Inflammatory macrophage treated with lipopolysaccharide for 4 hours (primary cell): ENCODE results near the gene MRPL46.

Experiments used
- DNase-seq: peaks from one replicate; pipeline ENCODE4 v3.0.0-alpha.2; 2020

The MRPL46 gene

DNA sequence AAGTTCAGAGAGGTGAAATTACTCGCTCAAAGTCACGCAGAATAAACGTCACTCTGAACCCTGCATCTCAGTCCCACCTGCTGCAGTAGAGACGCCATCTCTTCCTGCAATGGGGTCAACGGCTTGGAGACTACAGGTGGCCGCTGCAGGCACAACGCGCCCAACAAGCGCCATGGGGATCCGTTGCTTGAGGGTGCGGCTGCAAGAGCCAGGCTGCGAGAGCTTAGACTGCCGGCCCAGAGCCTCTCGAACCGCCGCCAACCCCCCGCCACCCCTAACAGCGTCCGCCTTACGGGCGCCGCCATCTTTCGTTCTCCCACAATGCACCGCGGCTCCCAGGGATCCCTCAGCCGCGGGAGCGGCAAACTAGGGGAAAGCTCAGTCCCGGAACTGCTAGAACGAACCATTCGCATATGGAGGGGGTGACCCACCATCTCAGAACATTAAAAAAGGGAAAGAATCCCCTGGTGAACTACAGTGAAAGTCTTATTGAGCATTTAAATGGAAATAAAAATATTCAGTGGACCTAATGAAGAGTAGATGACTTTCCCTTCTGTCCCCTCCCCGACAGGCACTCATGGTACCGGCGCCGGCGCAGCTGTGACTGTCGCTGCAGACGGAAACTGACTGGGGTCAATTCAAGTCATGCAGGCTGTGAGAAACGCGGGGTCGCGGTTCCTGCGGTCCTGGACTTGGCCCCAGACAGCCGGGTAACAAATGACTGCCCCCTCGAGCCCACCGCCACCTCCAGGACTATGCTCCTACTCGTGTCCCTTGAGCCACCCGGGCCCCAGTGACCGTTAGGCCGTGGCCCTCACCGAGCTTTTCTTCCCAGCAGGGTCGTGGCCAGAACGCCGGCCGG, at the start of gene MRPL46, which contains the start of gene MRPS11:
MRPL46 (minus strand) TSS at position 316 of the 862 bp plus-strand sequence; CDS start at position 305, 11 bp downstream.
MRPS11 (plus strand) TSS at position 636 of the 862 bp plus-strand sequence; CDS start at position 646, 10 bp downstream.
- DNase-seq: peak; percentile 89

- no peak for DNase-seq
Observed at GRCh38 chr15:88513195-88513594, 46.0 kb upstream of the MRPL46 start.

DNA sequence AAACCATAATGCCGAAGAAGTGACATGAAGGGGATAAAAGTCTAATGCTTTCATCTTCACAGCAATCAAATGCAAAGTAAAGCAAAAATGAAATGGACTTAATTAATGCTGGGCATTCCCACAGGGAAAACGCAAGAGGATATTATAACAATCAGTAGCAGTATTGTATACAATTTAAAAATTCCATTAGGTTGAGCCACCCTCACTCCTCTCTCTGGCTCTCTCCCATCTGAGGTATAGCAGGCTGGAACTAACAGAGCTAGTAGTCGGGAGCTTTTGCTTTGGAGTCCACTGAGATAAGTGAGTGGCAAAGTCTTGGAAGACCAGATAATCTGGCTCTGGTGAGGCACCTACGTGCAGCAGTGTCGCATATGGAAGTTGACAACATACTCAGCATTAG, 45.4 kb upstream of the MRPL46 start:
- DNase-seq: no peak

DNA sequence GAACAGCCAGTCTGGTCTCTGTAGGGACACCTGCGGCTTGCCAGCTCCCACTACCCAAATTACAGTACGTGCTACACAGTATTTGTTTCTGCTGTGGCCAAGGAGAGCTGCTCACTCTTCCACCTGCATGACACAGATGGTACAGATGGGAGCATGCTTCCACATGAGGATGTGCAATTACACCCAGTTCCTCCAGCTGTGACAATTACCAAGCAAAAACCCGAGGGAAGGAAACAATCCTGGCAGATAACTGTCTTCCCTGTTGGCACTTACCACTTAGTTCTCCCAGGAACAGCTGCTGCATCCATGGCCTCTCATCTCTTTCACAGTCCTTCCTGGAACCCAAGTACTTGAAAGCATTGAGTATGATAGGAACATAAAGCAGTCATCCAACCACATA, 44.9 kb upstream of the MRPL46 start:
- DNase-seq: no peak

- DNase-seq: no peak
Observed at GRCh38 chr15:88511161-88511560, 44.0 kb upstream of the MRPL46 start.

DNA sequence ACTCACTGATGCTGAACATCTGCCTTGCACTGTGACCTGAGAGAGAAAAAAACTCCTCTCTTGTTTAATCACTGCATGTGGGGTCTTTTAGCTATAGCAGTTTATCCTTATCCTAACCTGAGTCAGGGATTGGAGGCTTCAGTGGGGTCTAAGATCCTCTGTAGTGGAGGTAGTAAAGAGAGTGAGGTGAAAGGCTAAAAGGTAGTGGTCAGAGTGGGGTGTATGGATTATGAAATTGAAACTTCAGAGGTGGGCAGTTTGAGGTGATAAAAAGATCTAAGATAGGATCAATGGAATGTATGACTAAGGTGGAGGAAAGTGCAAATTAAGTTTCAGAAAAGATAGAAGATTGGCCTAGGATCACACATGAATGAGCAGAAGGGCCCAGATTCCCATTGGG, 42.8 kb upstream of the MRPL46 start:
- DNase-seq: no peak

- no peak for DNase-seq
Observed at GRCh38 chr15:88509321-88509720, 42.1 kb upstream of the MRPL46 start.

DNA sequence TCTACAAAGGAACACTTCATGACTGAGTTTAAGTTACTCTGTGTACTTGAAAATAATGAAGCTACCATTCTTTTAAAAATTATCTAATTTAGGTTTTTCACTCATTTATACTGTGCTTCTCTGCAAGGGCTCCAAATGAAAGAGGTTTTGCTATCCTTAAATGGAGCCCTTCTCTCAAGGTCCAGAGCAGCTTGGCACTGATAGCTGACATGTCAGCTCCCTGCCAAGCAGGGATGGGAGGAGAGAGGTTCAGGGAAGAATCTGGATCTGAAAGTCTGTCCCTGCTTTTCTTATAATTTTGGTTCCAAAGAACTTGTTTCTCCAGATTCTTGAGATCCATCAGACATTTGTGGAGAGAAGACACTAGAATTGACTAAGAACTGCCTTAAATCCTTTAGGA, 39.4 kb upstream of the MRPL46 start:
- DNase-seq: no peak

DNA sequence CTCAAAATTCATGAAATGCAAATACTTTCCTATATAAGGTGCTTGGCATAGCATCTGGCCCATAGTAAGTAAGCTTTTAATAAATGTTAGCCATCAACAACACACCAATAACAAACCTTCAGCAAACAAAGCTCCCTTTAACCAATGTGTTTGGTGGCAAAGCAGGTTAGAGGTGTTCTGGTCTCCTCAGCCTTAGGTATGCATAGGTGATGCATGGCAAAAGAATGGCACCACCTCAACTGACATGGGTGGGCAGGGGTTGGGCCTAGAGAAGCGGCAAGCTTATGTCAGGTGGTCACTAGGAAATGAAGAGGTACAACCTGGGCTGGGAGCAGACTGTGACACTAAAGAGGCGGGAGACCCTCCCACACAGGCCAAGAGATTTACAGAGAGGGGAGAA, 38.5 kb upstream of the MRPL46 start:
- DNase-seq: no peak

DNA sequence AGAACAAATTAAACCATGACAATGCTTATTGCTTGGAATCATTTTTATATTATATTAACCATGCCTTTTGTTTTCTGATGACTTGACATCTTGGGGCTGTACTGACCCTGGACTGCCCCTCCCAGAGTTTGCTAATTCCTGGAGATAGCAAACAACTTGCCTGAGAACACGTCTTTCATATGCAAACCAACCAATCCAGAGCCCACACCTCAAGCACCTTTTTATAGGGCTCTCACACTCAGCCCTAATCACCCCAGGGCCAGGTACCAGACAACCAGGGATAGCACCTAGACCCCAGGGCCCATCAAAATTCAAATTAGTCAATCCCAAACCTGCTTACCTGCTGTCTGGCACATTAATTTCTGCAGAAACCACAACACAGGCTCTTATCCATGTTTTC, 37.3 kb upstream of the MRPL46 start:
- no peak for DNase-seq

DNA sequence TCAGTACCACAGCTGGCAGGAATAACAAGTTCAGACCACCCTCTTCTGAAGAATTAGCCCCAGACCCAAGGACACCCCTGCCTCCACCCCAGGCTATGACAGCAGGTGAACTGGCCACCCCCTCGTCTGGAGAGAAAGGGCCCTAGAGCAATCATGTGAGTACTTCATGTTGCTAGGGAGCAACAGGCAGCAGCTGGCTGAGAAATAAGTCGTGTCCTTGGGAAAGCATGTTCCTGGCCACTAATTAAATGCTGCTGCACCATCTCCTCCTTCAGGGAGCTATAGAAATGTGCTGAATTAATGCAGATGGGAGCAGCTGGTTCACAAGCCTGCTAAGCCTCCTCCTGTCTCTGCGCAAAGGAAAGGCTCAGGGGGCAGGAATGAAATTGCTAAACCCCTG, 31.8 kb upstream of the MRPL46 start:
- DNase-seq: no peak

- DNase-seq: no peak
Observed at GRCh38 chr15:88497109-88497765, 30.0 kb upstream of the MRPL46 start.

- no peak for DNase-seq
Observed at GRCh38 chr15:88493844-88494243, 26.7 kb upstream of the MRPL46 start.

DNA sequence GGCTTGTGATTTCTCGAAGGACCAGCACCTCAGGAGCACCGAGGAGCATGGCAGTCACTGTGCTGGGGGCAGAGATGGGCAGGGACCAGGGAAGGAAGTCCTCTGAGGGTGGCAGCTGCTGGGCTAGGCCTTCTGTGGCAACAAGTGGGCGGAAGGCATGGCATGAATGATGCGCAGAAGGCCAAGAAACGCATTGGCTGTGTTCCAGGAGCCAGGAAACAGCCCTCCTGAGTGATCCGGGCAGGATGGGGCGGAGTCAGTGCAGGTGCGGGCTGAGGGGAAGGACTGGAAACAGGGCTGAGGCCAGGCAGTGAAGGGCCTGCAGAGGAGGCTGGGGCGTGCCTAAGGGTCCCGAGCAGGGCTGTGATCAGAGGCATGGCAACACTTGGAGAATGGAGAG, 24.0 kb upstream of the MRPL46 start:
- DNase-seq: no peak

DNA sequence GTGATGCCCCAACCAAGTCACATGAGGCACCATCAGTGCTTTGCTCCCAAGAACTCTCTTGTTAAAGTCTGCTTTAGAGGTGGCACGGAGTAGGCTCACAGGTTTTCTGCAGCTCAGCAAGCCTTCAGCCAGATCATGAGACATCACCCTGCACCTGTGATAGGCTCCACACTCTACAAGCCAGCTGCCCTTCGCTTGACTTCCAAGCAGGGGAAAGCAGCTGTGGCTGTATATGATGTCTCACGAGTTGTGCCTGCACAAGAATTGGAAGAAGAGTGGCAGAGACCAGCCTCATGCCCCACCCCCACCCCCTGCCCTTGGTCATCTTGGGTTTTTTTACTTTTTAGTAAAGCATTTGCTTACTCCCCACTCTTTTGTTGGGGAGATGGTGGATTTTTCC, 22.8 kb upstream of the MRPL46 start:
- DNase-seq: no peak

- DNase-seq: no peak
Observed at GRCh38 chr15:88489321-88489720, 22.1 kb upstream of the MRPL46 start.

DNA sequence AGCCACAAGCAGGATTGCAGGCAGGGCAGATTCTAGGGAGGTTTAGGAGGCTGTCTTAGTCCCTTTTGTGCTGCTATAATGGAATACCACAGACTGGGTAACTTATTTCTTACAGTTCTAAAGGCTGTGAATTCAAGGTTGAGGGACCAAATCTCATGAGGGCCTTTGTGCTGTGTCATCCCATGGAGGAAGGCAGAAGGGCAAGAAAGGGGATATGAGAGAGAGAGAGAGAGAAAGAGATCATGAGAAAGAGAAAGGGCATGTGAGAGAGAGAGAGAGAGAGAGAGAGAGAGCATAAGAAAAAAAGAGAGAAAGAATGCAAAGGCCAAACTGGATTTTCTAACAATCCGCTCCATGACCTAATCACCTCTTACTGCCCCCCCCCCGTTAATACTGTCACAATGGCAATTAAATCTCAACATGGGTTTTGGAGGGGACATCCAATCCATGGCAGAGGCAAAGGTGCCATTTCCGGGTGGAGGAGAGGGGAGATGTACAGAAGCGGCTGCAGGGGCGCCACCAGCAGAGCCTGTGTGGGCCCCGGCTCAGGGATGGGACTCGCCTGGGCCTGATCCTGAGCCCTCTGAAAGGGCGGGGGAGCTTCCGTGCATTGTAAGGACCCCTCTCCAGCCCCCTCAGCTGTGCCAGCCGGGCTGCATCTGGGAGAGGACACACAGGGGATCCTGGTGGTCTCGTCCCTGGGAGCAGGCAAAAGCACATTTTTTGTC, 20.8 kb upstream of the MRPL46 start:
- no peak for DNase-seq

GRCh38 chr15:88487178-88487795, 20.1 kb upstream of the MRPL46 start:
- DNase-seq: no peak

- no peak for DNase-seq
Observed at GRCh38 chr15:88484682-88485331, 17.6 kb upstream of the MRPL46 start.

DNA sequence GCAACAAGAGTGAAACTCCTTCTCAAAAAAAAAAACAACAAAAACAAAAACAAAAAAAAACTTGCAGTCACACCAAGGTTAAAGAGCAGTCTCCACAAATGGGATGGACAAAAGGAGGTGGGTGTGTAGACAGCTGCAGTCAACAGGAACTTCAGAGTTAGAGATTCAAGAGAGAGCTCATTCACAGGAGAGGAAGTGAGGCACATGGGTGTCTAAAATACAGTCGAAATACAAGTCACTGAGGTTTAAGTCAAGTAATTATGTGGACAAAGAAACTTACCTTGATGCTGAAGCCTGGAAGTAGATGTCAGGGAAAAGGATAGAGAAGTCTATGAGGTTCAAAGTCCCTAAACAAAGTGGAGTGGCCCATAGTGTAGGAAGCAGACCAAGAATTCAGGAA, 15.1 kb upstream of the MRPL46 start:
- no peak for DNase-seq

DNA sequence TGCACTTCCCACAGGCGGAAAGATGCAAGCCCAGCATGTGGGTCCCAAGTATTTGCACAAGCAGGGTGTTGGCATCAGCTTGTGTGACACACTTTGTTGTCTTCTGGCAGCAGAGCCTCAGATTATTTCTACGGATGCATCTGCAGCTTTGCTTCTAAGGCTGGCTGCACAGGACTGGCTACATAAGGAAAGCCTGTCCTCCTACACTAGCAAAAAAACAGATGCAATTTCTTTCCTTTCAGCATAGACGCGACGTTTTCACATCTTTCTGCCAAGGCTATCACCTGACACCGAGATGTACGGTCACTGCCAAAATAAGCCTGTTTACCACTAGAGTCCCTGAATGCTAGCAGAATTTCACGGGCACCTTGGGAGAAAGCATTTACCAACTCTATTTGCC, 13.8 kb upstream of the MRPL46 start:
- DNase-seq: no peak

DNA sequence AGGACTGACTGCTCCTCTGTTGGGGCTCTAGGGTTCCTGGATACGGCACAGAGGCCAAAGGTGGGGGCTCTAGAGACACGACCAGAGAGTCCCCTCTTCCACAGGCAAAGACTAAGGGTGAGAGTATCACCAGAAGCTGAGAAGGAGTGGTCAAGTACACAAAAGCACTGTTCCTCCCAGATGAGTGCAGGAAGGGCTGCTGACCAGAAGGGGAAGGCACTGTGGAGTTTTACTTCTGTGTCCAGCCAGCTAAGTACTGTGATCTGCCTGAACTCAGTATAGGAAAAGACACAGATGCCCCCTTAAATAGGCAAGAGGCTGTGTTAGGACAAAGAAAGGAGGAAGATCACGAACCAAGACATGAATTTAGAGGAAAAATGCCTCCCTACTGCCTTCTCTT, 12.0 kb upstream of the MRPL46 start:
- DNase-seq: no peak

DNA sequence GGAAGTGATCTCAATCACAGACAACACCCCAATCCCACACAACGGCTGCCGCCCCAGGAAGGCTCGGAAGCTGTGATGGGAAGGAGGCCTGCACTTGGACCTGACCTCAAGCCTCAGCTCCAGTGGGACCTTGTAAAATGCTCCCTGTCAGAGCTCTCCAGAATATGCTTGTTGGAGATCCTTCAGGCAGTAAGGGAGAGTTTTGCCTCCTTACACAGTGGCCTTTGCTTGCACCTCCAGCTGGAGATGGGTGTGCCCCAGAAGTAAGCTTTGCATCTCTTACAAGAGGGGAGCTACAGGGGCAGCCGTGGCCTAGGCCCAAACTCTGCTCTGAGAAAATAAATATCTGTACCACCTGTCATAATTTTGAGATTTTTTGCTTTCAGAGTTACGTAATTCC, 10.7 kb upstream of the MRPL46 start:
- DNase-seq: no peak
